Osteoblast (primary cell): ENCODE measurements around the gene CYP4X1. TPM values are rescaled to one million over a fixed set of nuclear protein-coding genes. Genes with fewer than 3 reads are reported as not detected.
A peak's percentile ranks its signal among the peaks of the same experiment; 100 is the strongest.
"Not testable (repeated sequence)": the region's sequence is repeated elsewhere in the genome, so short reads cannot be mapped to it uniquely, and the experiment has no call there.

Experiments used
- DNase-seq: peaks from one replicate; pipeline ENCODE4 v3.0.0; 2011; ENCODE audit warnings: low spot score, mixed read lengths; ENCODE audit not compliant: insufficient read length; ENCODE audit errors: missing footprints
- H2AFZ ChIP-seq: 2 replicates; pipeline ENCODE4 v1.6.0; 2011; ENCODE audit warnings: mild to moderate bottlenecking, low read length
- H3K27ac ChIP-seq: 2 replicates; pipeline ENCODE4 v1.5.1; 2011; ENCODE audit warnings: mild to moderate bottlenecking, low read depth, low read length, moderate library complexity
- H3K27me3 ChIP-seq: 2 replicates; pipeline ENCODE4 v1.6.0; 2012; ENCODE audit warnings: mild to moderate bottlenecking, control low read depth, inconsistent platforms, low read length, moderate library complexity; ENCODE audit not compliant: insufficient read depth
- H3K36me3 ChIP-seq: 2 replicates; pipeline ENCODE4 v1.5.1; 2011; ENCODE audit warnings: mild to moderate bottlenecking, low read length, control low read depth, moderate library complexity; ENCODE audit not compliant: insufficient read depth
- H3K4me1 ChIP-seq: 2 replicates; pipeline ENCODE4 v1.5.1; 2011; ENCODE audit warnings: mild to moderate bottlenecking, low read length, control low read depth, moderate library complexity; ENCODE audit not compliant: insufficient read depth
- H3K4me2 ChIP-seq: 2 replicates; pipeline ENCODE4 v1.6.0; 2011; ENCODE audit warnings: mild to moderate bottlenecking, low read length; ENCODE audit not compliant: insufficient read depth
- H3K4me3 ChIP-seq: fragments of 200-600 bp; sonication (generic); 3 replicates; pipeline ENCODE4 v1.5.1; 2012; ENCODE audit warnings: mild to moderate bottlenecking, low read length, inconsistent platforms; ENCODE audit not compliant: insufficient read depth
- H3K79me2 ChIP-seq: 2 replicates; pipeline ENCODE4 v1.6.0; 2012; ENCODE audit warnings: mild to moderate bottlenecking, low read length, control low read depth, inconsistent platforms; ENCODE audit not compliant: insufficient read depth
- H3K9me3 ChIP-seq: 2 replicates; pipeline ENCODE4 v1.5.1; 2011; ENCODE audit warnings: low read depth, low read length, control low read depth
- H4K20me1 ChIP-seq: 2 replicates; pipeline ENCODE4 v1.6.0; 2012; ENCODE audit warnings: mild to moderate bottlenecking, low read length, control low read depth; ENCODE audit not compliant: insufficient read depth
- small RNA-seq: library from RNA; depleted of rRNA; stranded (forward); fragments of <200 nt; gene quantifications from one replicate; pipeline ENCODE3, GENCODE V24; 2012
- total RNA-seq: library from RNA; depleted of rRNA; stranded (reverse); fragments of >200 nt; gene quantifications from 2 replicates; pipeline ENCODE4 v1.2.3, GENCODE V29; 2012
- TF ChIP-seq, protein P1 (sequence below): IDR thresholded peaks from 2 replicates; pipeline ENCODE4 v1.5.1; 2011; ENCODE audit warnings: mild to moderate bottlenecking, low read depth, low read length, moderate library complexity; ENCODE audit errors: extremely low read depth

CYP4X1 gene
- total RNA-seq, 1 donor: 0.72 TPM

DNA sequence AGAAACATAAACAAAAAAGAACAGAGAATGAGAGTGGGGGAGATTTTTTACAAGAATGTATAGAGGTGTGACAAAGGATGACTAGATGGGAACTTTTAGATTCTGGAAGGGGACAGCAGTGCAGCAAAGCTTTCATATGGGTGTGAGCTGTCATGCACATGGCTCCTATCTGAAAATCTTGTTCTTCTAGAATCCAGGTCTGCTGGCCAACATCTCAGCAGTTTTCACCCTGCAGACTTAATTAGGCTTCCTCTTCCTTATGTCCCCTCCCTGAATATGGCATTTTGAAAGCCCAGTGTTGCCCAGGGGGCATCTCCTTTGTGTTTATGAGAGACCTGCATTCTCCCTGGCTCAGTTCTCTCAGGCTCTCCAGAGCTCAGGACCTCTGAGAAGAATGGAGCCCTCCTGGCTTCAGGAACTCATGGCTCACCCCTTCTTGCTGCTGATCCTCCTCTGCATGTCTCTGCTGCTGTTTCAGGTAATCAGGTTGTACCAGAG is 43.7 kb downstream of the CYP4X1 start, which contains the start of gene CYP4Z1:
Gene CYP4Z1, plus strand, starts transcription at position 135 of the 498 bp plus-strand sequence. Its CDS starts 260 bp downstream, at position 395.
- no peaks in the 10 kb centered on the region for H3K36me3 ChIP-seq
- no peaks in the 10 kb centered on the region for H3K4me1 ChIP-seq
- H2AFZ ChIP-seq: no peak within 1 kb of the TSS
- no peak within 1 kb of the TSS for H3K4me3 ChIP-seq
- H3K27ac ChIP-seq: no peak within 1 kb of the TSS
- TF ChIP-seq, protein P1, sequence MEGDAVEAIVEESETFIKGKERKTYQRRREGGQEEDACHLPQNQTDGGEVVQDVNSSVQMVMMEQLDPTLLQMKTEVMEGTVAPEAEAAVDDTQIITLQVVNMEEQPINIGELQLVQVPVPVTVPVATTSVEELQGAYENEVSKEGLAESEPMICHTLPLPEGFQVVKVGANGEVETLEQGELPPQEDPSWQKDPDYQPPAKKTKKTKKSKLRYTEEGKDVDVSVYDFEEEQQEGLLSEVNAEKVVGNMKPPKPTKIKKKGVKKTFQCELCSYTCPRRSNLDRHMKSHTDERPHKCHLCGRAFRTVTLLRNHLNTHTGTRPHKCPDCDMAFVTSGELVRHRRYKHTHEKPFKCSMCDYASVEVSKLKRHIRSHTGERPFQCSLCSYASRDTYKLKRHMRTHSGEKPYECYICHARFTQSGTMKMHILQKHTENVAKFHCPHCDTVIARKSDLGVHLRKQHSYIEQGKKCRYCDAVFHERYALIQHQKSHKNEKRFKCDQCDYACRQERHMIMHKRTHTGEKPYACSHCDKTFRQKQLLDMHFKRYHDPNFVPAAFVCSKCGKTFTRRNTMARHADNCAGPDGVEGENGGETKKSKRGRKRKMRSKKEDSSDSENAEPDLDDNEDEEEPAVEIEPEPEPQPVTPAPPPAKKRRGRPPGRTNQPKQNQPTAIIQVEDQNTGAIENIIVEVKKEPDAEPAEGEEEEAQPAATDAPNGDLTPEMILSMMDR: no peak
- H3K9me3 ChIP-seq: no peaks in the 10 kb centered on the region
- no peaks in the 10 kb centered on the region for H4K20me1 ChIP-seq
- H3K79me2 ChIP-seq: no peaks in the 10 kb centered on the region
- H3K27me3 ChIP-seq: no peaks in the 10 kb centered on the region
- no peak within 1 kb of the TSS for H3K4me2 ChIP-seq
- no peak for DNase-seq

DNA sequence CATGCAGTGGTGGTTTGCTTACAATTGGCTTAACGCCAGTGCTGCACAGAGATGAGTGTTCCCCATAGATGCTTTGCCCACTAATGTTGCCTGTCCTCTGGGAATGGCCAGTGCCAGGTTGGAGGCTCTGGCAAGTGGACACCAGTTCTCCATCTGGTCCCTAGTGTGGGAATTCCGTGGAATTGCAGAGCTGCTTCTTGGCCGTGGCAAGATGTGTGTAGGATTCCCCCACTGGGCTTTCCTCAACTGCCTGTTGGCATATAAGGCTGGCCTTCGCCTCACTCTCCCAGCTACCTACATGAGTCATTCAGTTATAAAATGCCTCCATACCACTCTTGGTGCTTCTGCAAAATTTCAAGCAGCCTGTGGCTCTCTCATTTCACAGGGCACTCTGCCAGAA is 45.6 kb downstream of the CYP4X1 start:
- H3K79me2 ChIP-seq, H3K36me3 ChIP-seq, H3K4me2 ChIP-seq, H3K9me3 ChIP-seq, DNase-seq, H3K4me1 ChIP-seq, H3K27me3 ChIP-seq, H3K4me3 ChIP-seq, H2AFZ ChIP-seq, H3K27ac ChIP-seq, H4K20me1 ChIP-seq: not testable (repeated sequence)

DNA sequence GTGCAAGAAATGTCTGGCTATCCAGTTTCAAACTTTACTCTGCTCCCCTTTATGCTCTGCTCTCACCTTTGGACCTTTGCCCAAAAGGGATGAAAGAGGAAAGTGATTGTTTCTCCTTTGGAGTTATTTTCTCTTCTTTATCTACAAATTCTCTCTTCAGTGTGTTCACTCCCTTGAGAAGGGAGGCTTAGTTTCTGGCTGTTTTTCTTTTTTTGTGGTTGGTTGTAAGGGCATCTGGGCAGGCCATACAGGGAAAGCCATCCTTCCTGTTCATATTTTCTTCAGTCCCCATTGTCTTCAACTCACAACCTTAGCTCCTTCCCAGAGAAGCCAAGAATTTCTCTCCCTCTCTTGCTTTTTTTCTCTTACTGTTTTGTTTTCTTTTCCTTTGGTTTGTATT is 46.0 kb downstream of the CYP4X1 start:
- not testable (repeated sequence) for H4K20me1 ChIP-seq, H2AFZ ChIP-seq, H3K36me3 ChIP-seq, H3K27me3 ChIP-seq, DNase-seq, H3K4me2 ChIP-seq, H3K9me3 ChIP-seq, H3K27ac ChIP-seq, H3K4me3 ChIP-seq, H3K79me2 ChIP-seq, H3K4me1 ChIP-seq

DNA sequence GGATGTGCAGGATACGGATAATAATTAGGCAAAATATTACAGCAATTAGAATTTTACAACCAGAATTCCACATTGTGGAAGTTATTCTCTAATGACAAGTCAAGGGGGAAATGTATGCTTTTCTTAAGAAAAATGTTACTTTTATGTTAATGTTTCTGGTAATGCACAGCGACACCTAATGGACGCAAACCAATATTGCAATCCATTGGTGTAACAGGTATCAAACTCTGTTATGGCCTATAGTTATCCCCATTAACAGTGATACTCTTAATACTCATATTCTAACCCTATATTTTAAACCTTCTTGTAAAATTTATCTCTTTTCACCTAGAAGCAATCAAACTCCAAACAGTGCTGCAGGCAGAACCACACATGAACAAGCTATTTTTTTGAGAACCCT is 65.9 kb downstream of the CYP4X1 start:
- TF ChIP-seq, protein P1: peak; percentile 32
- H3K27ac ChIP-seq, H3K27me3 ChIP-seq, DNase-seq, H3K4me1 ChIP-seq, H4K20me1 ChIP-seq, H2AFZ ChIP-seq, H3K36me3 ChIP-seq, H3K4me2 ChIP-seq, H3K4me3 ChIP-seq, H3K9me3 ChIP-seq, H3K79me2 ChIP-seq: not testable (repeated sequence)

DNA sequence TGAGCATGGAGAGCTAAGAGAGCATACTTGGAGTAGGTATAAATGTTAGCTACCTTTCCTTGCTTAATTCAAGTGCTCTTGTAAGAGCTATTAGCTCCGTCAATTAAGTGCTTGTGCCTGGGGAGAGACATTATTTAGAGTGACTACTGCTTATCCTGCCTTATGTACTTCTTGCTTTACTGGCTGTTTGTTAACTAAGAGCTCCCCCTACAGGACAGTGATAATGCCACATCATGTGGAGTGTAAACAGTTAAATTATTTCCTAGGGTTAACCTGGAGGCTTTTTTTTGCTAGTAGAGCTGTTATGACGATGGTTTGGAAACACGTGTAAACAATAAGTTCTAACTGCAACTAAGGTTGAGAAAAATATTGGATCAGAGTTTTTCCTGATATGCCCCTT is 68.0 kb downstream of the CYP4X1 start:
- H3K27ac ChIP-seq, H3K36me3 ChIP-seq, DNase-seq, H2AFZ ChIP-seq, H4K20me1 ChIP-seq, H3K4me2 ChIP-seq, H3K4me1 ChIP-seq, H3K79me2 ChIP-seq, H3K27me3 ChIP-seq, H3K4me3 ChIP-seq, H3K9me3 ChIP-seq: not testable (repeated sequence)

Small RNA genes within 50 kb of the gene (small RNA-seq; reads per million reads assigned to genes)
- not detected for gene CYP4A27P
- gene CYP4A43P: not detected
- gene CYP4A44P: not detected

Other genes with a start within 250 kb of the CYP4X1 start
- gene CYP4B1, start 224.6 kb upstream of the CYP4X1 start, total RNA-seq: not detected in 2 replicates
- gene CYP4A11, start 82.2 kb upstream of the CYP4X1 start, total RNA-seq: not detected in 2 replicates
- gene CYP4Z1, start 43.6 kb downstream of the CYP4X1 start, total RNA-seq: not detected in 2 replicates
- not detected in 2 replicates for gene CYP4A22, start 113.8 kb downstream of the CYP4X1 start, total RNA-seq
- not detected in 2 replicates for gene PDZK1IP1, start 166.4 kb downstream of the CYP4X1 start, total RNA-seq
- not detected in 2 replicates for gene TAL1, start 208.6 kb downstream of the CYP4X1 start, total RNA-seq